Umbilical cord (tissue), 2 donors: ENCODE measurements around the gene ZBTB16. TPM values are rescaled to one million over a fixed set of nuclear protein-coding genes. Genes with fewer than 3 reads are reported as not detected.

Experiments used
- DNase-seq: peaks from one replicate; pipeline ENCODE4 v3.0.0-alpha.2; 2015; ENCODE audit warnings: low spot score
- total RNA-seq: library from RNA; depleted of rRNA; stranded (reverse); fragments of >200 nt; gene quantifications from one replicate; pipeline ENCODE4 v1.2.3, GENCODE V29; 2014; ENCODE audit warnings: low replicate concordance; ENCODE audit not compliant: insufficient read depth

ZBTB16 gene
- total RNA-seq, 1 donor from 2014 or later = 83.3 TPM

DNA sequence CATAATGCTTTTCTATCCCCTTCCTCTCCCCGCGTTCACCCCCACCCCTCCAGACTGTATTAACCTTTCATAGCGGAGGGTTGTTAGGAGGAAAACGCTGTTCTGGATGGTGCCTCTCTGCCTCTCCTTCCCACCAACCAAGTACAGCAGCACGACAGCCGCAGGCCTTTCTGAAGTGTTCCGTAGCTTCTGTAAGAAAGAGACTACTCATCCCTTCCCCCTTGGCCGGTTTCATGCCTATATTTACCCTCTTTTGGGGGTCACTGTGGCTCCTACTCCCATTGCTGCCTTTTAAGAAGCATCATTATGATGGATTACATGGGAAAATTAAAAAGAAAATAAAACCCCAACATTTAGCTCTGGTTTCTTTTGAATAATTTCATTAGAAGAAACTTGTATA, 46.5 kb downstream of the ZBTB16 start:
- no peak for DNase-seq

DNA sequence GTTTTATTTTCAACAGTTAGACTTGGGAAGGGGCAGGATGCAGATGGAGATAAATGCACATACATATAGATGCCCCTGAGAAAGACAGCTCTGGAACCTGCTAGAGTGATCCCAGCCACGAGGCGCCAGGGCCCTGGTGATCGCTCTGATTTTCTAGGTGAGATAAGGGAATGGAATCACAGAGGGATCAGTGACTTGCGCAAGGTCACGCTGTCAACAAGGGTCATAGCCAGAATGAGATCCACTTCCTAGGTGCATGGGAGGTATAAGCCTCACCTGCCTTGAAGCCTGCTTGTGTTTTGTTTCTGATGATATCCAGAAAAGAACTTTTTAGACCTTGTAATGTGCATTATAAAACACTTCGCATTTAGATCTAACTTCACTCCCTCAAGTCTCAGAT, 47.5 kb downstream of the ZBTB16 start:
- no peak for DNase-seq

DNA sequence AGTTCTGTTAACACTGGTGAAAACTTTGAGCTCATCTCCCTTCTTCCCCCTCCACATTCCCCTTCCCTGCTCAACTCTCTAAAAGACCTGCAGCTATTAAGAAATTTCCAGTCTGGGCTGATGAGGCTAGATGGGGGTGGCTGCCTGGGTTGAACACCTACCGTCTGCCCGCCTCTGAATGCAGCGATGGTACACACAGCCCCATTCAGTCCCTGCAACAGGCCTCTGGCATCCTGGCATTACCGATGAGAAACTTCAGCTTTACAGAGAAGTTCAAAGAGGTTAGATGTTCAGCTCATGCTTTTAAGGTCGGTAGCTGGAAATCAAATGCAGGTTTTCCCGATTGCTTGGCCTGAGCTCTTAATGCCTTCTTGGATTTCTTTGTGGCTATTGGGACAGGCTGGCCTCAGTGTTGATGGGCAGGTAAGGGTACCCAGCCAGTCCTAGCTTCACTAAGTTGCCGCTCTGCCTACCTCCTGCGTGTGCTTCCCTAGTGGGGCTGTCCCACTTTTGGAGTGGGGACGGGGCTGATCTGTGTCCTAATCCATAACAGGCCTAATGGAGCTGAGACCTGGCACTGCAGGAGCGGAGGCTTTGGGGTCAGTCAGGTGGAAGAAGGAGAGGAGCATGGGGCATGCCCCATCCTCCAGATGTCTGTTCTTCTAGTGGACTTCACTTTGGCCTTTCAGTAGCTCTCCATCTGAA, 49.1 kb downstream of the ZBTB16 start:
- no peak for DNase-seq

- no peak for DNase-seq
These were observed 49.9 kb downstream of the ZBTB16 start for GRCh38 chr11:114109206-114110090.

GRCh38 chr11:114110123-114110522, 50.6 kb downstream of the ZBTB16 start:
- DNase-seq = no peak

GRCh38 chr11:114110952-114111947, 51.7 kb downstream of the ZBTB16 start:
- DNase-seq = no peak

DNA sequence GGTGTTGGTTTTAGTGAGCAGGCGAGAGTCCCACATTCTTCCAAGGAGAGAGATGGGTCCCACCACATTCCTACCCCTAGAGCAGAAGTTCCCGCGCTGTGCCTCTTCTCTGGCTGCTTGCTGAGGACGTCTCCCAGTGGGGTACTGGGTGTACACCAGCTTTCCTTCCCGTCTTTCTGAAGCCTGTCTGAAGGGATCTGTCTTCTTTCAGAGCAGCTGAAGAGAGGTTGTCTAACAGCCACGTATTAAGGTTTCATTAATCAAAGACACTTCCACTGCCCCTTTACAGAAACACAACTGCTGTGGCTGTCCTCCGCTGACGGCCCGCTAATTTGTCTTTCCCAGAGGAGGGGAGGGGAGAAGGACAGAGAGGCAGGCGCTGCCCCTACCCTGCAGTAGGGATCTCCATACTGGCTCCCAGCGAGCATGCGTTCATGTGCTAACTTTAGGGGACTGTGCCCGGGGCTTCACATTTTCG, 56.0 kb downstream of the ZBTB16 start:
- peak; percentile 48 for DNase-seq

GRCh38 chr11:114116357-114116756, 56.8 kb downstream of the ZBTB16 start:
- DNase-seq = no peak

DNA sequence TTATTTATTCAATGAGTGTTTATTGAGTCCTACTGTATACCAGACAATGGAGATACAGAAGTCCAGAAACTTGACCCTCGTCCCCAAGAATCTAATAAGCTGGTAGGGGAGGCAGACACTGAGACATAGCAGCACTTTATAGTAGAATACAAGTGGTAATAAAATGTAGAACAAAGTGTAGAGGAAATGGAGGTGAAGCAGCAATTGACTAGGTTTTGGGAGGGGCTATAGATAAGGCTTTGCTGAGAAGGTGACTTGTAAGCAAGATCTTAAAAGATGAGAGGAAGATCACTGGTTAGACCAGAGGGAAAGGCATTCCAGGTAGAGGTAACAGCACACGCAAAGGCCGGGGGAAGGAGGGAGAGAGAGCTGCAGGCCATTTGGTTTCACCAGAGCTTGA, 57.3 kb downstream of the ZBTB16 start:
- no peak for DNase-seq

- no peak for DNase-seq
These were observed 61.1 kb downstream of the ZBTB16 start for GRCh38 chr11:114120606-114121005.

GRCh38 chr11:114121138-114121537, 61.6 kb downstream of the ZBTB16 start:
- no peak for DNase-seq

DNA sequence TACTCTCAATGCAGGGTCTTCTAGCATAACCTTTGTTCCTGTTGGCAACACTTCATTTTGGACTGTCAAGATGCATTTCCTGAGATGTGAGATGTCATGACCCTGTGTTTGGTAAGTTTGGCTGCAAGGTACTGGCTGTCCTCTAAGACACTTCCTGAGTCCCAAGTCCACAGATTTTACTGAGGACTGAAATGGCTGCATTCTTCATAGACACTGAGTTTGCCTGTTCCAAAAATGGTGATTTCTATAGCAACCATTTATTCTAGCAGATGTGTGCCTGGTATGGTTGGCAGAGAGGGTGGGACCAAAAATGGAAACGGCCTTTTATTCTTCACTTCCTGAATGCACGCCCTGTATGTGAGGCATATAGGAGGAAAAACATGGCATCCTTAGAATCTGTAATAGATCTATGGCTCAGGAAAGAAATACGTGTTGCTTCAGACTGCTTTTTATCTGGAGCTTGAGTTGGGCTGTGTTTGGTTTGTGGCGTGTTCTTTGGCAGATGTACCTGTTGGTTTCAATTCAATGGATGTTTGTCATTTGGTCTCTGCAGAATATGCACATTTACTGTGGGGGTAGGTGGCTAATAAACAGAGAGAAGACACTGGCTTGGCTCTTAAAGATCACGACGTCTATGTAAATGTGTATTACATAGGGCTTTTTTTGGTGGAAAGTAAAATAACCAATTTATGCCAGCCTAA, 62.4 kb downstream of the ZBTB16 start:
- DNase-seq = no peak

- DNase-seq = no peak
These were observed 63.2 kb downstream of the ZBTB16 start for GRCh38 chr11:114122686-114123085.

DNA sequence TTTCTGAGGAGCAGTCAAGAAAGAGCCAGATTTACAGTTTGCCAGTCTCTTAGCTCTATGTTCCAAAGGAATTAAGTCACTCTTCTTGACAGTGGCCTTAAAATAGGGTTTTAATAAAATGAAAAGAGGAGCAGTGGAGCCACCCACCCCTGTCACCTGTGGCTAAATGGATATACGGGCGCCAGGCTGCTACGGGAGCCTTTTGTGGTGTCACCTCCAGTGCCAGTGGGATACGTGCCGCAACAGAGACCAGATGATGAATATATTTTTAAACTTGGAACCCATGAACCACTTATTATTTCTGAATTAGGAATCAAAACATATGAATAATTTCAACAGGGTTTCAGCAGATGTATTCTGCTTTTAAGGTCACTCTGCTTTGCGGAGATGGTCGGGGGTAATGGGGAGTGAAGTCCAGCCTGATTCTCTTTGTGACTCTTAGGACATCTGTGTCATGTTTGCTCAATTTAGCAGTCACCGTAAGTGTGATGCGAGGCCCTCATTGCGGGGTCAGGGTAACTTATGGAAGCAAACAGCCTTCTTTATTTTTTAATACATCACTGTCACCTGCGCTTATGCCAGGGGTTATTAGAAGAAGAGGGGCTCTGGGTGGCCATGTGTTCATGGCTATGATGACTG, 64.3 kb downstream of the ZBTB16 start:
- DNase-seq = no peak

DNA sequence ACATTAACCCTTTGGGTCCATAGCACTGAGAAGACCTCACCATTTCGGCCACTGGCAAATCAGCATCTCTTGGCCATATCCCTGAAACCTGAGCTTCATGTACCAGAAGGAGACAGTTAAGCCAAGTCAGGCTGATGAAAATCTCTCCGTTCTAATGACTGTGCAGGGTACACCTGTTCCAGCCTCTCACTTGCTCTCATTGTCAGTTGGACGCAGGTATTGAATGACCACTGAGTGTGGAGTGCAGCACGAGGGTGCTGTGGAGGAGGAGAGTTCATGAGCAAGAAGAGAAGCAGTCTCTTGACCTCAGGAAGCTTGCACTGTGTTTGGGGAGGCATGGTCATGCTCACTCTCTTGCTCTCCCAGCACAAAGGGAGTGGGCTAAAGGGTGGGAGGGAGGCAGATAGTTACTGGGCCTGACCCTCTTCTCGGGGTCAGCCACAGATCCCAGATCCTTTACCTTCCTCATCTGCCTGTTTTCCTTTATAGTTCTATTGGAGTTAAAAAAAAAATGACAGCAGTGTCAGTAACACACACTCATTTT, 65.2 kb downstream of the ZBTB16 start:
- DNase-seq = no peak

DNA sequence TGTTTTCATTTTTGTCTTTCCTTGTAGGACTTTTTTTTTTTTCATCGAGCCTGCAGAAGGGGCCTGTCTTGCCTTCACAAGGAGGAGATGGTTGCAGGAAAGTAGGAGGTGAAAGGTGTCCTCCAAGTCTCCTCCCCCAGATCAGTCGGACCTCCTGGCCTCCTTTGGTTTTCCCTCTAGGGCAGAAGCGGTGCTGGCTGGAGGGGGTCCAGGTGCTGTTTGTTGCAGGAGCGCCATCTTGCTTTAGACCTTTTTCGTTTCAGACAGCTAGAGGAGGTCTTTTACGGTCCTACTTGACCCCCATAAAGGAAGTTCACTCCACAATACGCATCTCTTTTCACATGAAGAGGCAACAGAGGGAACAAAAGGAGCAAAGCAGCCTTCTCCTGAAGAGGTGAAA, 66.0 kb downstream of the ZBTB16 start:
- DNase-seq = no peak

GRCh38 chr11:114125959-114126358, 66.4 kb downstream of the ZBTB16 start:
- DNase-seq = no peak

- no peak for DNase-seq
These were observed 68.9 kb downstream of the ZBTB16 start for GRCh38 chr11:114128399-114128798.

DNA sequence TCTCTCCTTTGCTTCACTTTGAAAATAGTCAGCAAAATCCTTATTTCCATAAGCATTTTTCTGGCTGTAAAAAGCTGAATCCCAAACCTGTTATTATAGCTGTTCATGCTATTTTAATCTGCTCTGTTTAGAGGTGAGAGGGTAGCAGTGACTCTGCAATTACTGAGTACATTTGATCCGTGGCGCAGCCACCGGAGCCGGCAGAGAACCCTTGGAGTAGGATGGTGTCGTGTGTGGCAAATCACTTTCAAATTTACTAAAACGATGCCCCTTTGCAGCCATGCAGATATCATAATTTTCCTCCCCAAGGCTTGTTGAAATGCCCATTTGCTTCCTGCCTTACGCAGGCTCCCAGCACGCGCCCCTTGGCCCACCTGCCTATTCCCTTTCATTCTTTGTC, 69.6 kb downstream of the ZBTB16 start:
- no peak for DNase-seq

DNA sequence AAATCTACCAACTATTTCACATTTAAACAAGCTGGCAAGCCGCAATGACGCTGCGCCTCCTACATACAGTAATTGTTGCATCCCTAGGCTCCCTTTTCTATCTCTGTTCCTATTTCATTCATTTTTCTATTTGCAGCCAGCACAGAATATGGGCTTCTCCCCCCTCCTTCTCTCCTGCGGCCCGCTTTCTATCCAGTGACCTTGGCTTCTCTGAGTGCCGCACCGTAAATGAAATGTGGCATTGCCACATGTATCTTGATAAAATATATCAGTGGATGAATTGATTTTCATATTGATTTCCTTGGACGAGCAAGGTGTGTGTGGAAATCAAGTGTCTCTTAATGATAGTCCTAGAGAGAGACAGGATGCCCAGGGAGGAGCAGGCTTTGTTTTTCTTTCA, 70.2 kb downstream of the ZBTB16 start:
- no peak for DNase-seq
